Stimulated activated CD8-positive, alpha-beta memory T cell treated with anti-CD3 and anti-CD28 coated beads, Interleukin-4, amount 100 ng/mL, for 4 hours (primary cell): ENCODE data around the gene PODN.

Experiments used
- DNase-seq, 2 donors: peaks; one replicate each; pipeline ENCODE4 v3.0.0-alpha.2; 2020; ENCODE audit warnings: low read depth in 2 of 2, low spot score in 1 of 2

The PODN gene

GRCh38 chr1:53050310-53050709, 11.7 kb upstream of the PODN start:
- DNase-seq = no peak

GRCh38 chr1:53051676-53052075, 10.3 kb upstream of the PODN start:
- DNase-seq = no peak

GRCh38 chr1:53057127-53057526, 4.9 kb upstream of the PODN start:
- DNase-seq = no peak

- no peak for DNase-seq
Measured at GRCh38 chr1:53060579-53060978, 1.4 kb upstream of the PODN start.

- DNase-seq = no peak
Measured at GRCh38 chr1:53061123-53061858, 722 bp upstream of the PODN start.

- DNase-seq = no peak
Measured at GRCh38 chr1:53062708-53063591, 937 bp downstream of the PODN start.

GRCh38 chr1:53063744-53064515, 1.9 kb downstream of the PODN start:
- no peak for DNase-seq

- DNase-seq = no peak
Measured at GRCh38 chr1:53065391-53065790, 3.4 kb downstream of the PODN start.

GRCh38 chr1:53066488-53066887, 4.5 kb downstream of the PODN start:
- DNase-seq = no peak

- DNase-seq = no peak
Measured at GRCh38 chr1:53066891-53067738, 5.1 kb downstream of the PODN start.

GRCh38 chr1:53067886-53068285, 5.9 kb downstream of the PODN start:
- no peak for DNase-seq

- no peak for DNase-seq
Measured at GRCh38 chr1:53068314-53069099, 6.5 kb downstream of the PODN start.

GRCh38 chr1:53069265-53069662, 7.3 kb downstream of the PODN start:
- DNase-seq = no peak

- no peak for DNase-seq
Measured at GRCh38 chr1:53069663-53070327, 7.8 kb downstream of the PODN start.

GRCh38 chr1:53070621-53071020, 8.6 kb downstream of the PODN start:
- no peak for DNase-seq

GRCh38 chr1:53071167-53071865, 9.3 kb downstream of the PODN start:
- no peak for DNase-seq

- DNase-seq = no peak
Measured at GRCh38 chr1:53071915-53072314, 9.9 kb downstream of the PODN start.

- no peak for DNase-seq
Measured at GRCh38 chr1:53073287-53073686, 11.3 kb downstream of the PODN start.

GRCh38 chr1:53073868-53074311, 11.9 kb downstream of the PODN start:
- no peak for DNase-seq
